ENCODE measurements around the gene CACNA1C. TPM values are rescaled to one million over a fixed set of nuclear protein-coding genes. Genes with fewer than 3 reads are reported as not detected.

CACNA1C gene
- total and polyA plus RNA-seq, 2 donors = 0.71 TPM

- H3K27ac ChIP-seq (ENCODE audit: low read depth in 1 of 2, low read length in 1 of 2) = no peak overlapping the region
- H3K36me3 ChIP-seq (ENCODE audit: control insufficient read depth in 2 of 2, insufficient read depth in 2 of 2, low read length in 1 of 2) = no peaks in the 10 kb centered on the region
- peaks cover 7 to 28% of the 10 kb centered on the region in 2 donors for H3K4me1 ChIP-seq (ENCODE audit: control insufficient read depth in 2 of 2, insufficient read depth in 2 of 2, low read length in 2 of 2)
- H3K27me3 ChIP-seq (ENCODE audit: control insufficient read depth in 2 of 2, insufficient read depth in 1 of 2, low read length in 1 of 2) = no peaks in the 10 kb centered on the region
- H3K4me3 ChIP-seq (ENCODE audit: low read length in 2 of 2) = no peak overlapping the region
- no peaks in the 10 kb centered on the region for H3K9me3 ChIP-seq (ENCODE audit: control insufficient read depth in 2 of 2, insufficient read depth in 1 of 2, low read length in 1 of 2)
- WGBS = 96% methylated on average over 15 of the region's 15 CpGs
- DNase-seq (ENCODE audit: low read depth in 6 of 9, low spot score in 9 of 9) = no peak
These were observed 585.7 kb downstream of the CACNA1C start for GRCh38 chr12:2638273-2639019.

DNA sequence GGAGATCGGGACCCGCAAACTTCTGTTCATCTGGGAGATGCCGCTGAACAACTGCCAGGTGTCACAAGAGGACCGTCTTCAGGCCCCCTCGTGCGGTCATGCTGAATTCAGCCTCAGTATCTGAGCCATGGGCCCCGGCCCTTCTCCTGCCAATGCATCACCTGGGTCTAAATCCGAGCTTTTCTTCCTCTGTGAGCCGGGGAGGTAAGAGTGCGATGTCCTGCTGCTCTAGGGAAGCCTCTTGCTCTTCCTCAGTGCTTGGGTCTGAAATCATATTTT is 586.2 kb downstream of the CACNA1C start:
- no peak overlapping the region for H3K4me3 ChIP-seq (ENCODE audit: low read length in 2 of 2)

DNA sequence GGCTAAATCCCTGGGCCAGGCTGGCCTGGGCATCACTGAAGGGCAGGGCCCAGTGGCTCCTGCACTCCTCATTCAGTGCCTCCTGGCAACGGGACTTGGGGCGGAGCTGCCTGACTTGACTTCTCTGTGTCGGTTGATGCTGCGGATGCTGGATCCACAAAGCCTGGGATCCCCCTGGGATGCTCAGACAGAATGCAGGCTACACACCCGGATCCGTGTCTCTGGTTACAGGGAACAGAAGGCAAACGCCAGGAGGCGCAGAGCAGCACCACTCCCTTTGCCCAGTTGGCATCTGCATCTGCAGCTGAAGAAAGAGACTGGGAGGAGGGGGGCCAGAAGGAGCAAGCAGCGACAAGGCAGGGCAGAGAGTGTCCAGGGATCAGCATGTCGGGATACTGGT is 587.5 kb downstream of the CACNA1C start:
- Histone ChIP-seq H3K4me1 (ENCODE audit: control insufficient read depth in 2 of 2, insufficient read depth in 2 of 2, low read length in 2 of 2) (peaks cover 7 to 37% of the 10 kb centered on the region in 2 donors), H3K9me3 (ENCODE audit: control insufficient read depth in 2 of 2, insufficient read depth in 1 of 2, low read length in 1 of 2) (no peaks in the 10 kb centered on the region), H3K27me3 (ENCODE audit: control insufficient read depth in 2 of 2, insufficient read depth in 1 of 2, low read length in 1 of 2) (peaks cover 0 to 3% of the 10 kb centered on the region in 2 donors), H3K36me3 (ENCODE audit: control insufficient read depth in 2 of 2, insufficient read depth in 2 of 2, low read length in 1 of 2) (no peaks in the 10 kb centered on the region), H3K27ac (ENCODE audit: low read depth in 1 of 2, low read length in 1 of 2) (no peak overlapping the region), H3K4me3 (ENCODE audit: low read length in 2 of 2) (no peak overlapping the region)
- no peak for DNase-seq (ENCODE audit: low read depth in 6 of 9, low spot score in 9 of 9)
- WGBS = 90% methylated on average over 10 of the region's 10 CpGs

More for the DNA sequence above, 586.2 kb downstream of the CACNA1C start:
- WGBS = over 99% methylated on average over 10 of the region's 10 CpGs
- Histone ChIP-seq H3K27ac (ENCODE audit: low read depth in 1 of 2, low read length in 1 of 2) (no peak overlapping the region), H3K36me3 (ENCODE audit: control insufficient read depth in 2 of 2, insufficient read depth in 2 of 2, low read length in 1 of 2) (no peaks in the 10 kb centered on the region), H3K9me3 (ENCODE audit: control insufficient read depth in 2 of 2, insufficient read depth in 1 of 2, low read length in 1 of 2) (no peaks in the 10 kb centered on the region), H3K4me1 (ENCODE audit: control insufficient read depth in 2 of 2, insufficient read depth in 2 of 2, low read length in 2 of 2) (peaks cover 7 to 28% of the 10 kb centered on the region in 2 donors), H3K27me3 (ENCODE audit: control insufficient read depth in 2 of 2, insufficient read depth in 1 of 2, low read length in 1 of 2) (no peaks in the 10 kb centered on the region)
- no peak for DNase-seq (ENCODE audit: low read depth in 6 of 9, low spot score in 9 of 9)

DNA sequence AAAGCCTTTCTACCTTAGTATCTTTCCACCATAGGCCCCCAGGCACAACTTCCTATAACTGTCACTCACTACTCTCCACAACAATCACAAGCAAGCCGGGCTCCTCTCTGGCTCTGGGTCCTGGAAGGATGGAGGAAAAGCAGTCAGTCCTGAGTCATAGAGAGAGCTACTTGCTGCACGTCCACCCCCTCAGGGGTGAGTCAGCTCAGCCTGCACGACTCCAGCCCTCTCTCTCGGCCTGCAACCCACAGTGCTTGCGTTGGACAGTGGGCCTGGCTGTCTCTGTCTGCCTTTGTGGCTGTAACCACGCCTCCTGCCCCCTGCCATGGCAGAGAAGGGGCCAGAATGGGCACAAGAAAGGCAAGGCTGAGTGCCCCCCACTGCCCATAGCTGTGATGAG is 587.9 kb downstream of the CACNA1C start:
- Histone ChIP-seq H3K9me3 (ENCODE audit: control insufficient read depth in 2 of 2, insufficient read depth in 1 of 2, low read length in 1 of 2) (no peaks in the 10 kb centered on the region), H3K27ac (ENCODE audit: low read depth in 1 of 2, low read length in 1 of 2) (no peak overlapping the region), H3K4me1 (ENCODE audit: control insufficient read depth in 2 of 2, insufficient read depth in 2 of 2, low read length in 2 of 2) (peaks cover 7 to 37% of the 10 kb centered on the region in 2 donors), H3K27me3 (ENCODE audit: control insufficient read depth in 2 of 2, insufficient read depth in 1 of 2, low read length in 1 of 2) (peaks cover 0 to 5% of the 10 kb centered on the region in 2 donors), H3K4me3 (ENCODE audit: low read length in 2 of 2) (no peak overlapping the region), H3K36me3 (ENCODE audit: control insufficient read depth in 2 of 2, insufficient read depth in 2 of 2, low read length in 1 of 2) (no peaks in the 10 kb centered on the region)
- no peak for DNase-seq (ENCODE audit: low read depth in 6 of 9, low spot score in 9 of 9)
- WGBS = 71% methylated on average over 6 of the region's 6 CpGs

DNA sequence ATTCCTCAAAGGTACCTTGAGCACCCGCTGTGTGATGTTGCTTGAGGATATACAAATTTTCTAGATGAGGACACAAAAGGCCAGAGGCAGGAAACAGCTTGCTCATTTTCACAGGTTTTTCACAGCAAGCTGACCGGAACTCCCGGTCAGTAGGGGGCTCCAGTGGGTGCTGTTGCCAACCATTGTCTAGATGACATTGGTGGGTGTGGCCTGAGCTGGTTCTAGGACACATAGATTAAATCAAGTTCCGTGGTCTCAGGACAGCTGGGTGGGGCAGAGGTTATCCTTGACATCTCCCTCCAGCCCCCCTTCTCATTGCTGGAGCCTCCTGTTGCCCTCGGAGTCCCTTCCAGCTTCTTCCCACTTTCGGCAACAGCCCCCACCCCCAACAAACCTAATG is 588.4 kb downstream of the CACNA1C start:
- no peak for DNase-seq (ENCODE audit: low read depth in 6 of 9, low spot score in 9 of 9)
- Histone ChIP-seq H3K4me3 (ENCODE audit: low read length in 2 of 2) (no peak overlapping the region), H3K9me3 (ENCODE audit: control insufficient read depth in 2 of 2, insufficient read depth in 1 of 2, low read length in 1 of 2) (no peaks in the 10 kb centered on the region), H3K4me1 (ENCODE audit: control insufficient read depth in 2 of 2, insufficient read depth in 2 of 2, low read length in 2 of 2) (peaks cover 7 to 37% of the 10 kb centered on the region in 2 donors), H3K36me3 (ENCODE audit: control insufficient read depth in 2 of 2, insufficient read depth in 2 of 2, low read length in 1 of 2) (no peaks in the 10 kb centered on the region), H3K27me3 (ENCODE audit: control insufficient read depth in 2 of 2, insufficient read depth in 1 of 2, low read length in 1 of 2) (peaks cover 0 to 5% of the 10 kb centered on the region in 2 donors), H3K27ac (ENCODE audit: low read depth in 1 of 2, low read length in 1 of 2) (no peak overlapping the region)
- 92% methylated on average over 6 of the region's 6 CpGs for WGBS

GRCh38 chr12:2641761-2642160 is 589.0 kb downstream of the CACNA1C start:
- no peak for DNase-seq (ENCODE audit: low read depth in 6 of 9, low spot score in 9 of 9)

GRCh38 chr12:2642176-2642892 is 589.5 kb downstream of the CACNA1C start:
- no peaks in the 10 kb centered on the region for H3K9me3 ChIP-seq (ENCODE audit: control insufficient read depth in 2 of 2, insufficient read depth in 1 of 2, low read length in 1 of 2)
- 43% methylated on average over 10 of the region's 10 CpGs for WGBS
- H3K4me3 ChIP-seq (ENCODE audit: low read length in 2 of 2) = no peak overlapping the region
- H3K27me3 ChIP-seq (ENCODE audit: control insufficient read depth in 2 of 2, insufficient read depth in 1 of 2, low read length in 1 of 2) = peaks cover 0 to 5% of the 10 kb centered on the region in 2 donors
- H3K27ac ChIP-seq (ENCODE audit: low read depth in 1 of 2, low read length in 1 of 2) = no peak overlapping the region
- DNase-seq (ENCODE audit: low read depth in 6 of 9, low spot score in 9 of 9) = peak in 2 of 9 donors; percentile 15 to 42
- peaks cover 7 to 27% of the 10 kb centered on the region in 2 donors for H3K4me1 ChIP-seq (ENCODE audit: control insufficient read depth in 2 of 2, insufficient read depth in 2 of 2, low read length in 2 of 2)
- H3K36me3 ChIP-seq (ENCODE audit: control insufficient read depth in 2 of 2, insufficient read depth in 2 of 2, low read length in 1 of 2) = no peaks in the 10 kb centered on the region

More at GRCh38 chr12:2641761-2642160, 589.0 kb downstream of the CACNA1C start:
- Histone ChIP-seq H3K36me3 (ENCODE audit: control insufficient read depth in 2 of 2, insufficient read depth in 2 of 2, low read length in 1 of 2) (no peaks in the 10 kb centered on the region), H3K27me3 (ENCODE audit: control insufficient read depth in 2 of 2, insufficient read depth in 1 of 2, low read length in 1 of 2) (peaks cover 0 to 5% of the 10 kb centered on the region in 2 donors), H3K4me3 (ENCODE audit: low read length in 2 of 2) (no peak overlapping the region), H3K9me3 (ENCODE audit: control insufficient read depth in 2 of 2, insufficient read depth in 1 of 2, low read length in 1 of 2) (no peaks in the 10 kb centered on the region), H3K27ac (ENCODE audit: low read depth in 1 of 2, low read length in 1 of 2) (no peak overlapping the region), H3K4me1 (ENCODE audit: control insufficient read depth in 2 of 2, insufficient read depth in 2 of 2, low read length in 2 of 2) (peaks cover 7 to 33% of the 10 kb centered on the region in 2 donors)
- 93% methylated on average over 6 of the region's 6 CpGs for WGBS

DNA sequence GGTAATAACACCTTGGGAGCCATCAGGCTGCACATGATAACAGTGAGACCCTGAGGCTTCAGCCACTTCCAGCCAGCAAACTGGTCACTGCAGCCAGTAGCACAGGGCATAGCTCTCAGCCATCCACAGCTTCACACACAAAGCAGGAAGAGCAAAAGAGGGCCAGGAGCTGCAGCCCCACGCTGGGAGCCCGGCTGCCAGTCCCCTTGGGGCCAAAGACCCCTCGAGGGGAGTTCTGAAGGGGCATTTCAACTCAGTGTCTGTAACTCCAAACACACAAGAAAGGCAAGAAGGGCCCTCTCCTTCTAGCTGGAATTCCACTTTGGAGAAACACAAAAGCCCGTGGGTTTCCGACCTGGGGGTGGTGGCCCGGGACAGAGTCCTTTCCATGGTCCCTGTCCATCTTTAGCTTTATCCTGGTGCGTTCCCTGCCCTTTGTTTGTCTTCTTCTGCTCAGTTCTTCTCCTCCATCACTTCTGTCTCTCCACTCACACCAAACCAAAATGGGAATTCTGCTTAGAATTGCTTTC is 590.2 kb downstream of the CACNA1C start:
- no peak for DNase-seq (ENCODE audit: low read depth in 6 of 9, low spot score in 9 of 9)
- Histone ChIP-seq H3K4me3 (ENCODE audit: low read length in 2 of 2) (no peak overlapping the region), H3K36me3 (ENCODE audit: control insufficient read depth in 2 of 2, insufficient read depth in 2 of 2, low read length in 1 of 2) (no peaks in the 10 kb centered on the region), H3K4me1 (ENCODE audit: control insufficient read depth in 2 of 2, insufficient read depth in 2 of 2, low read length in 2 of 2) (peaks cover 7 to 25% of the 10 kb centered on the region in 2 donors), H3K27me3 (ENCODE audit: control insufficient read depth in 2 of 2, insufficient read depth in 1 of 2, low read length in 1 of 2) (peaks cover 0 to 5% of the 10 kb centered on the region in 2 donors), H3K9me3 (ENCODE audit: control insufficient read depth in 2 of 2, insufficient read depth in 1 of 2, low read length in 1 of 2) (no peaks in the 10 kb centered on the region), H3K27ac (ENCODE audit: low read depth in 1 of 2, low read length in 1 of 2) (no peak overlapping the region)
- 96% methylated on average over 7 of the region's 7 CpGs for WGBS

DNA sequence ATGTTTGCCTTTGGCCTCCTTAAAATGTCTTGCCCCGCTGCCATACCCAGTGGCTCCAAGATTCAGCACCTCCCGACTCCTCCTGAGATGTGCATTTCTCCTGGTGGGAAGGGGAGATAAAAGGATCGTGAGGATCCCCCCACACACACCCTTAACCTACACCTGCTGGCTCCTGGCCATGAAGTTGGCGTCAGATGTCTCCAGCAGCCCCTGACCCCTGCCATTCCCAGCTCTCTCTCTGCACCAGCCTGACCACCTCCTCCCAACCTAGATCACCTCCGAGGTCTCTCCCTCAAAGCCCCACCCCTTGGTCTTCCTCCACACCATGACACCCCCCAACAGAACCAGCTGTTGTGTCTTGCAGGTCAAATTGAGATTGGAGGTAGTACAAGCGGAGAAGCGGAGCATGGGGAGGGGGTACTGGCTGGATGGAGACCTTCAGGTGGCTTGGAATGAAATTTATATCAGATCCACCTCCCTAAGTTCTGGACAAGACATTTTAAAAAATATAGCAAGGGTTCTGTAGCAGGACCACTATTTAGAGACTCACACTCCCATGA is 590.9 kb downstream of the CACNA1C start:
- H3K27me3 ChIP-seq (ENCODE audit: control insufficient read depth in 2 of 2, insufficient read depth in 1 of 2, low read length in 1 of 2) = peaks cover 0 to 5% of the 10 kb centered on the region in 2 donors
- no peak overlapping the region for H3K27ac ChIP-seq (ENCODE audit: low read depth in 1 of 2, low read length in 1 of 2)
- H3K4me3 ChIP-seq (ENCODE audit: low read length in 2 of 2) = no peak overlapping the region
- H3K36me3 ChIP-seq (ENCODE audit: control insufficient read depth in 2 of 2, insufficient read depth in 2 of 2, low read length in 1 of 2) = no peaks in the 10 kb centered on the region
- H3K4me1 ChIP-seq (ENCODE audit: control insufficient read depth in 2 of 2, insufficient read depth in 2 of 2, low read length in 2 of 2) = peaks cover 7 to 25% of the 10 kb centered on the region in 2 donors
- DNase-seq (ENCODE audit: low read depth in 6 of 9, low spot score in 9 of 9) = no peak
- H3K9me3 ChIP-seq (ENCODE audit: control insufficient read depth in 2 of 2, insufficient read depth in 1 of 2, low read length in 1 of 2) = no peaks in the 10 kb centered on the region
- WGBS = 92% methylated on average over 7 of the region's 7 CpGs

Data from thymus (tissue), 11 donors.